GM12892 (cell line): ENCODE results near the gene MBD5.

Experiments used
- DNase-seq: peaks from one replicate; pipeline ENCODE4 v3.0.0; 2011; ENCODE audit not compliant: insufficient read length
- FAIRE-seq: peaks from 2 replicates; lab custom pipeline; 2011; peaks lifted over from hg19 to GRCh38; lab: Jason Lieb, UNC
- POLR2A ChIP-seq: IDR thresholded peaks from 2 replicates; pipeline ENCODE4 v1.6.1; 2011; ENCODE audit warnings: low read depth, low read length, control low read depth
- POLR2AphosphoS5 ChIP-seq: IDR thresholded peaks from 2 replicates; pipeline ENCODE4 v1.6.1; 2011; ENCODE audit warnings: low read depth, low read length, control low read depth
- TAF1 ChIP-seq: IDR thresholded peaks from 2 replicates; pipeline ENCODE4 v1.6.1; 2011; ENCODE audit warnings: low read depth, mild to moderate bottlenecking, control low read depth, low read length, borderline replicate concordance

The MBD5 gene

GRCh38 chr2:148416248-148416647 is 395.4 kb downstream of the MBD5 start:
- DNase-seq = no peak
- TF ChIP-seq TAF1 (no peak), POLR2A (no peak), POLR2AphosphoS5 (no peak)
- FAIRE-seq = no peak

DNA sequence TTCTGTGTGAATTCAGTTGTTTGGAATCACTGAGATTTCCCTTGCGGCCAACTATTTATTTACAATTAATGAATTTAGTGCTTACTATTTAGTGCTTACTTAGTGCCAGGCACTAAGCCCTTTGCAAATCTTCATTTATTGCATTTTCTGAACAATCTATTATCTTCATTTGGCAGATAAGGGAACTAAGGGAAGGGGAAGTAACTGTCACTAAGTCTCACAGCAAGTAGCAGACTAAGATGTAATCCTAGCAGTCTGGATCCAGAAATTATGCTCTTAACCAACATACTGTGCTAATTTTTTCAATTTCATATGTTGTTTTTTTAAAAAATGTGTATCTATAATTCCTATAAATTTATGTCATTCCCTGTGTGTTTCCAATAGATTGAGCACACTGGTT is 409.2 kb downstream of the MBD5 start:
- FAIRE-seq (no peak), DNase-seq (no peak)
- no peak for TF ChIP-seq POLR2AphosphoS5
- no peak for TF ChIP-seq TAF1
- TF ChIP-seq POLR2A = no peak

- TF ChIP-seq POLR2AphosphoS5 (no peak), POLR2A (no peak), TAF1 (no peak)
- DNase-seq (no peak), FAIRE-seq (no peak)
These were observed 427.0 kb downstream of the MBD5 start for GRCh38 chr2:148447877-148448276.

DNA sequence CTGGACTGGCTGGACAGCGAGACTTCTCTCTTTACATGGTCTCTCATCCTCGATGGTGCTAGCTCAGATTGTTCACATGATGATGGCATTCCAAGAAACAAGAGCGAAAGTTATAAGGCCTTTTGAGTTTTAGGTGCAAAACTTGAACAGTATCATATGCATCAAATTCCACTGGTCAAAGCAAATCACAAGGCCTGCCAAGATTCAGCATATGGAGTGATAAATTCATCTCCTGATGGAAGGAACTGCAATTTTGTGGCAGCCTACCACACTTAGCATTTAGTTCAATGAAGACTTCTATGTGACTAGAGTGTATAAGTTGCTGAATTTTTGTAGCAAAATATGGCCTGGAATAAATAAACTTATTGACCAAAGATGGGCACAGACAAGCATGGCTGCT is 429.6 kb downstream of the MBD5 start:
- no peak for FAIRE-seq
- no peak for DNase-seq
- TF ChIP-seq POLR2A (no peak), TAF1 (no peak), POLR2AphosphoS5 (no peak)

- no peak for DNase-seq
- no peak for FAIRE-seq
- no peak for TF ChIP-seq POLR2A
- no peak for TF ChIP-seq TAF1
- TF ChIP-seq POLR2AphosphoS5 = no peak
These were observed 430.2 kb downstream of the MBD5 start for GRCh38 chr2:148451046-148451445.

DNA sequence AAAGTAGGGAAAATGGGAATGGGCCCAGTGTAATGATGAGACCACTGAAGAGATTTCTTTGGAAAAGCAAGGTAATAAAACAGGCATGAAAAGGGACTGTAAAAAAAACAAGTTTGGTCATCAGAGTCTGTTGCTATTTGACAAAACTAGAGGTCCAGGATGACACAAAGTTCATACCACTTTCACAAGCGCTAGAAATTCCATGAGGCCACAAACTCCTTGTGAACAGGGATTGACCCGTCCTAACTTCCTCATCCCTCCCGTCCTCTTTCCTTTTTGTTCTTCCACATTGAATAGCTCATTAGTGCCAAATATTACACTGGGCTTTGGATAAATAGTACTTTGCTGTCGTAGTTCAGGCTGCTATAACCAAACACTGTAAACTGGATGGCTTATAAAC is 434.9 kb downstream of the MBD5 start:
- DNase-seq = no peak
- no peak for FAIRE-seq
- TF ChIP-seq TAF1 = no peak
- no peak for TF ChIP-seq POLR2AphosphoS5
- TF ChIP-seq POLR2A = no peak

GRCh38 chr2:148458171-148458570 is 437.3 kb downstream of the MBD5 start:
- no peak for TF ChIP-seq POLR2AphosphoS5
- no peak for TF ChIP-seq POLR2A
- no peak for TF ChIP-seq TAF1
- FAIRE-seq = no peak
- no peak for DNase-seq

GRCh38 chr2:148459377-148459778 is 438.5 kb downstream of the MBD5 start:
- TF ChIP-seq POLR2A (no peak), TAF1 (no peak), POLR2AphosphoS5 (no peak)
- FAIRE-seq = no peak
- DNase-seq = no peak

DNA sequence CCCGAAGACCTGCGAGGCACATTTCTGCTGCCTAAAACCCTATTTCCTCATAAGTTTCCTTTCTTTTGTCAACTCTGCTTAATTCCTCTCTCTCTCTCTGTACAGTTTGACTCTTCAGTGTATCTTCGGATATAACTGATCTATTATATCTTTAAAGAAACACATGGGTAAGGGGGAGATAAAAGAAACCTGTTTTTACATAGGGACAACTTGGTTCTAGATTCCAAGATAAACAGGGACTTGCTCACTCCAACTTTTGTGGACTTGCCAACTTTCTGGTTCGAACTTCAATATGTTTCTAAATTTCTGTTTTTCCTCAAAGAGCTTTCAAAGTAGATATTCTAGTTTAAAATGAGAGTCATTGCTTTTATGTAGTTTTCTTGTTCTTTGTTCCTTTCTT is 441.0 kb downstream of the MBD5 start:
- DNase-seq (no peak), FAIRE-seq (no peak)
- TF ChIP-seq POLR2A = no peak
- TF ChIP-seq TAF1 = no peak
- TF ChIP-seq POLR2AphosphoS5 = no peak

DNA sequence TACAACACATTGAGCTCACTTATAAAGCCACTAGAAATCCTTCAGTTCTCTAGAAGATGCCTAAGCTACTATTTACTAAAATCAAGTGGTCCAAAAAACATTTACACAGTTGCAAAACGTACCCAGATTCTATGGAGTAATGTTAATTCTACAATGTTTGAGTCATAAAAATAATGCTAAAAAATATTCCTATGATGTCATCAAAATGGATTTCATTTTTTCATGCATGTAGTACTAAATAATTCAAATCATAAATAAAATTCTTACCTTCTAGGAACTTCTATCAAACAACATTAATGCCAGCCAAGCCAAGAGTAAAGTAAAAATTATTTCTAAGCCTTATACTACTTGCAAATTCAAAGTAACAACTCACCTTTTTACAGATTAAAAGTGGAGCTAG is 454.7 kb downstream of the MBD5 start:
- TF ChIP-seq POLR2AphosphoS5 (no peak), TAF1 (no peak), POLR2A (no peak)
- FAIRE-seq (no peak), DNase-seq (no peak)

DNA sequence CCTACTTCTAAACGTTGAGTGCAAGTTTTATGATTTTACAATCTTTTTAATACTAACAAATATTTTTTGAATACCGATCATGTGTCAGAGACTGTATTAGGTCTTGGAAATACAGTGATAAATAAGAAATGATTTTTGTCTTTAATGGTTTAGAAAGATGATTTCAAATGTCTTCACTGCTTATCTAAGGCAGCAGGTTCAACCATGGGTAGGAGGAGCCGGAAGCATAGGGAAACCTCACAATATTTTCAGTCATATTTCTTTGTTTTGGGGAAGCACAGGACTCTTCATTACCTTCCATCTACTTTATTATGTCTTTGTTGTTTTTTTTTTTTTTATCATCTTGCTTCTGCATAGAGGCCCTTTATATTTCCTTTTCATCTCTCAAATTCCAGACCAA is 458.5 kb downstream of the MBD5 start:
- DNase-seq = no peak
- no peak for FAIRE-seq
- no peak for TF ChIP-seq TAF1
- TF ChIP-seq POLR2A = no peak
- no peak for TF ChIP-seq POLR2AphosphoS5

GRCh38 chr2:148483665-148484064 is 462.8 kb downstream of the MBD5 start:
- FAIRE-seq (no peak), DNase-seq (no peak)
- no peak for TF ChIP-seq TAF1
- no peak for TF ChIP-seq POLR2A
- no peak for TF ChIP-seq POLR2AphosphoS5

GRCh38 chr2:148484066-148484465 is 463.2 kb downstream of the MBD5 start:
- DNase-seq (no peak), FAIRE-seq (no peak)
- TF ChIP-seq POLR2AphosphoS5 = no peak
- no peak for TF ChIP-seq TAF1
- no peak for TF ChIP-seq POLR2A
